NCI-H82 treated with DMSO at 0.1 percent for 48 hours (cell line): Measurements from ENCODE around the gene GGACT.
A peak's percentile ranks its signal among the peaks of the same experiment; 100 is the strongest.

ENCODE experiments used
- DNase-seq: peaks from one replicate; lab custom pipeline; 2025; ENCODE audit not compliant: unreplicated experiment; lab: John Stamatoyannopoulos, UW

The GGACT gene

GRCh38 chr13:100552755-100553154 lies 35.8 kb downstream of the GGACT start:
- no peak for DNase-seq

- no peak for DNase-seq
Measured at GRCh38 chr13:100549316-100549715, 39.3 kb downstream of the GGACT start.

- no peak for DNase-seq
Measured at GRCh38 chr13:100547791-100548201, 40.8 kb downstream of the GGACT start.

- no peak for DNase-seq
Measured at GRCh38 chr13:100546713-100547405, 41.7 kb downstream of the GGACT start.

GRCh38 chr13:100545684-100546061 lies 42.9 kb downstream of the GGACT start:
- no peak for DNase-seq

- DNase-seq, result no peak
Measured at GRCh38 chr13:100544866-100545683, 43.5 kb downstream of the GGACT start.

GRCh38 chr13:100543872-100544602 lies 44.6 kb downstream of the GGACT start:
- DNase-seq, result no peak

GRCh38 chr13:100542826-100543156 lies 45.8 kb downstream of the GGACT start:
- no peak for DNase-seq

- peak; percentile 33 for DNase-seq
Measured at GRCh38 chr13:100541897-100542825, 46.4 kb downstream of the GGACT start.

GRCh38 chr13:100540621-100541020 lies 48.0 kb downstream of the GGACT start:
- DNase-seq, result no peak

GRCh38 chr13:100537951-100538462 lies 50.6 kb downstream of the GGACT start:
- DNase-seq, result no peak

GRCh38 chr13:100537486-100537885 lies 51.1 kb downstream of the GGACT start:
- DNase-seq, result no peak

- no peak for DNase-seq
Measured at GRCh38 chr13:100536643-100537180, 51.9 kb downstream of the GGACT start.

- DNase-seq, result no peak
Measured at GRCh38 chr13:100535426-100536135, 53.0 kb downstream of the GGACT start.

- DNase-seq, result no peak
Measured at GRCh38 chr13:100534911-100535310, 53.7 kb downstream of the GGACT start.

- no peak for DNase-seq
Measured at GRCh38 chr13:100534147-100534843, 54.3 kb downstream of the GGACT start.

- DNase-seq, result no peak
Measured at GRCh38 chr13:100533588-100534041, 55.0 kb downstream of the GGACT start.

GRCh38 chr13:100532836-100533435 lies 55.7 kb downstream of the GGACT start:
- no peak for DNase-seq
